ENCODE results near the gene HOXB3.

The HOXB3 gene

DNA sequence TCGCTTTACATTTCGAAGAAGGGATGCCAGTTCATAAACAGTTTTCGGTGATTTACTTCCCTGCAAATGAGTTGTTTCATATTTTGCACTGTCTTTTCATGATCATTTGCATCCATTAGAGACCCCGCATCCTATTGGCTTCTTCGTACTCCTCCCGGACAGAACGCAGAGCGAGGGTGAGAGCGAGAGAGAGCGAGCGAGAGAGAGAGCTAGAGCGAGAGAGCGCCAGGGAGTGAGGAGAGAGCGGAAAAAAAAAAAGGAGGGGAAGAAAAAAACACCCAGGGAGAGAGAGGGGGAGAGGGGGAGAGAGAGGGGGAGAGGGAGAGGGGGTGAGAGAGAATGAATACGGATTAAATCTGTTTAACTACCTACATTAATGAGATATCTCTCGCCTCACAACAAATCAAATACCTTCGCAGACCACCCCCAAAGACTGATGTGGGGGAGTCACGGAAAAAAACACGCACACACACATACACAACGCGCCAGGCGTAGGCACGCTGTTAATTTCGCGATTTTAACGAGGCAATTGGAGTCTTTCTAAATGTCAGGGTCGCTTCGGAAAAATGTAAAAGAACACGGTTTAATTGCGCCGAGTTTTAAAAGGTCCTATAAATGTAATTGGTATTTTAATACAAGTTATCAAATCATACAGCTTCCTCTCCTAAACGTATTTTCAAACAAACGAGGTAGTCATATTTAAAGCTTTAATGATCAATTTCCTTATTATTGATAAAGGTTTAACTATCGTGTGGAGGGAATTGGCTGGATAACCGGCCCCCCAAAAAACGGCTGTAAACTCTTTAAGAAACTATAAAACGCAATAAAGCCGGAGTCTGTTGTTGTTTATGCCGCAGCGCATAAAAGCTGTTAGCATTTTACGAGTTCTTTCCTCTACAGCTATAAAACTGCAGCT, 25.3 kb upstream of the HOXB3 start, which contains the start of gene HOXB8 (continued):
- TF ChIP-seq ZIC2 (tag by site-specific recombination; IDR thresholded peaks at IDR 0.05) (0 out of 2 replicates have a peak, but pooled peaks have one; percentile 15), ZNF138 (tag by site-specific recombination; IDR thresholded peaks at IDR 0.05; ENCODE audit: borderline replicate concordance) (no peak), MZF1 (tag by site-specific recombination; IDR thresholded peaks at IDR 0.05; ENCODE audit: borderline replicate concordance) (no peak), SCRT2 (tag by site-specific recombination; IDR thresholded peaks at IDR 0.05) (no peak), ZNF549 (tag by site-specific recombination; IDR thresholded peaks at IDR 0.05) (no peak), ZNF558 (tag by site-specific recombination; IDR thresholded peaks at IDR 0.05) (no peak), ZNF169 (tag by site-specific recombination; IDR thresholded peaks at IDR 0.05) (no peak), ZNF350 (tag by site-specific recombination; IDR thresholded peaks at IDR 0.05) (no peak), ZNF394 (tag by site-specific recombination; IDR thresholded peaks at IDR 0.05; ENCODE audit: borderline replicate concordance) (no peak; the same call in 1 of the 2 replicates), ZNF211 (tag by site-specific recombination; IDR thresholded peaks at IDR 0.05; ENCODE audit: low read depth) (no peak), ZNF335 (tag by site-specific recombination; conservative IDR thresholded peaks at IDR 0.05) (no peak), BCL11A (tag by site-specific recombination; IDR thresholded peaks at IDR 0.05; ENCODE audit: low read depth) (peak; percentile 58), ZNF843 (tag by site-specific recombination; IDR thresholded peaks at IDR 0.05) (peak; percentile 90), ZNF530 (tag by site-specific recombination; IDR thresholded peaks at IDR 0.05; ENCODE audit: low read depth) (no peak), ZEB2 (tag by site-specific recombination; IDR thresholded peaks at IDR 0.05) (peak; percentile 59; the same call in 1 of the 2 replicates), ZNF391 (tag by site-specific recombination; IDR thresholded peaks at IDR 0.05; ENCODE audit: borderline replicate concordance, low read depth) (no peak; the same call in 1 of the 2 replicates), ZNF837 (tag by site-specific recombination; IDR thresholded peaks at IDR 0.05) (no peak)
- TF ChIP-seq, protein P1, sequence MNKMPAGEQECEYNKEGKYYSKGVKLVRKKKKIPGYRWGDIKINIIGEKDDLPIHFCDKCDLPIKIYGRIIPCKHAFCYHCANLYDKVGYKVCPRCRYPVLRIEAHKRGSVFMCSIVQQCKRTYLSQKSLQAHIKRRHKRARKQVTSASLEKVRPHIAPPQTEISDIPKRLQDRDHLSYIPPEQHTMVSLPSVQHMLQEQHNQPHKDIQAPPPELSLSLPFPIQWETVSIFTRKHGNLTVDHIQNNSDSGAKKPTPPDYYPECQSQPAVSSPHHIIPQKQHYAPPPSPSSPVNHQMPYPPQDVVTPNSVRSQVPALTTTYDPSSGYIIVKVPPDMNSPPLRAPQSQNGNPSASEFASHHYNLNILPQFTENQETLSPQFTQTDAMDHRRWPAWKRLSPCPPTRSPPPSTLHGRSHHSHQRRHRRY (tag by site-specific recombination; IDR thresholded peaks at IDR 0.05), result no peak
- TF ChIP-seq, protein P2, sequence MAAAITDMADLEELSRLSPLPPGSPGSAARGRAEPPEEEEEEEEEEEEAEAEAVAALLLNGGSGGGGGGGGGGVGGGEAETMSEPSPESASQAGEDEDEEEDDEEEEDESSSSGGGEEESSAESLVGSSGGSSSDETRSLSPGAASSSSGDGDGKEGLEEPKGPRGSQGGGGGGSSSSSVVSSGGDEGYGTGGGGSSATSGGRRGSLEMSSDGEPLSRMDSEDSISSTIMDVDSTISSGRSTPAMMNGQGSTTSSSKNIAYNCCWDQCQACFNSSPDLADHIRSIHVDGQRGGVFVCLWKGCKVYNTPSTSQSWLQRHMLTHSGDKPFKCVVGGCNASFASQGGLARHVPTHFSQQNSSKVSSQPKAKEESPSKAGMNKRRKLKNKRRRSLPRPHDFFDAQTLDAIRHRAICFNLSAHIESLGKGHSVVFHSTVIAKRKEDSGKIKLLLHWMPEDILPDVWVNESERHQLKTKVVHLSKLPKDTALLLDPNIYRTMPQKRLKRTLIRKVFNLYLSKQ (tag by site-specific recombination; IDR thresholded peaks at IDR 0.05; ENCODE audit: borderline replicate concordance), result no peak
- TF ChIP-seq, protein P3, sequence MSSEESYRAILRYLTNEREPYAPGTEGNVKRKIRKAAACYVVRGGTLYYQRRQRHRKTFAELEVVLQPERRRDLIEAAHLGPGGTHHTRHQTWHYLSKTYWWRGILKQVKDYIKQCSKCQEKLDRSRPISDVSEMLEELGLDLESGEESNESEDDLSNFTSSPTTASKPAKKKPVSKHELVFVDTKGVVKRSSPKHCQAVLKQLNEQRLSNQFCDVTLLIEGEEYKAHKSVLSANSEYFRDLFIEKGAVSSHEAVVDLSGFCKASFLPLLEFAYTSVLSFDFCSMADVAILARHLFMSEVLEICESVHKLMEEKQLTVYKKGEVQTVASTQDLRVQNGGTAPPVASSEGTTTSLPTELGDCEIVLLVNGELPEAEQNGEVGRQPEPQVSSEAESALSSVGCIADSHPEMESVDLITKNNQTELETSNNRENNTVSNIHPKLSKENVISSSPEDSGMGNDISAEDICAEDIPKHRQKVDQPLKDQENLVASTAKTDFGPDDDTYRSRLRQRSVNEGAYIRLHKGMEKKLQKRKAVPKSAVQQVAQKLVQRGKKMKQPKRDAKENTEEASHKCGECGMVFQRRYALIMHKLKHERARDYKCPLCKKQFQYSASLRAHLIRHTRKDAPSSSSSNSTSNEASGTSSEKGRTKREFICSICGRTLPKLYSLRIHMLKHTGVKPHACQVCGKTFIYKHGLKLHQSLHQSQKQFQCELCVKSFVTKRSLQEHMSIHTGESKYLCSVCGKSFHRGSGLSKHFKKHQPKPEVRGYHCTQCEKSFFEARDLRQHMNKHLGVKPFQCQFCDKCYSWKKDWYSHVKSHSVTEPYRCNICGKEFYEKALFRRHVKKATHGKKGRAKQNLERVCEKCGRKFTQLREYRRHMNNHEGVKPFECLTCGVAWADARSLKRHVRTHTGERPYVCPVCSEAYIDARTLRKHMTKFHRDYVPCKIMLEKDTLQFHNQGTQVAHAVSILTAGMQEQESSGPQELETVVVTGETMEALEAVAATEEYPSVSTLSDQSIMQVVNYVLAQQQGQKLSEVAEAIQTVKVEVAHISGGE (tag by site-specific recombination; conservative IDR thresholded peaks at IDR 0.05; ENCODE audit: low read depth), result no peak
- TF ChIP-seq, protein P4, sequence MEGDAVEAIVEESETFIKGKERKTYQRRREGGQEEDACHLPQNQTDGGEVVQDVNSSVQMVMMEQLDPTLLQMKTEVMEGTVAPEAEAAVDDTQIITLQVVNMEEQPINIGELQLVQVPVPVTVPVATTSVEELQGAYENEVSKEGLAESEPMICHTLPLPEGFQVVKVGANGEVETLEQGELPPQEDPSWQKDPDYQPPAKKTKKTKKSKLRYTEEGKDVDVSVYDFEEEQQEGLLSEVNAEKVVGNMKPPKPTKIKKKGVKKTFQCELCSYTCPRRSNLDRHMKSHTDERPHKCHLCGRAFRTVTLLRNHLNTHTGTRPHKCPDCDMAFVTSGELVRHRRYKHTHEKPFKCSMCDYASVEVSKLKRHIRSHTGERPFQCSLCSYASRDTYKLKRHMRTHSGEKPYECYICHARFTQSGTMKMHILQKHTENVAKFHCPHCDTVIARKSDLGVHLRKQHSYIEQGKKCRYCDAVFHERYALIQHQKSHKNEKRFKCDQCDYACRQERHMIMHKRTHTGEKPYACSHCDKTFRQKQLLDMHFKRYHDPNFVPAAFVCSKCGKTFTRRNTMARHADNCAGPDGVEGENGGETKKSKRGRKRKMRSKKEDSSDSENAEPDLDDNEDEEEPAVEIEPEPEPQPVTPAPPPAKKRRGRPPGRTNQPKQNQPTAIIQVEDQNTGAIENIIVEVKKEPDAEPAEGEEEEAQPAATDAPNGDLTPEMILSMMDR (tag by site-specific recombination; IDR thresholded peaks at IDR 0.05), result no peak
- TF ChIP-seq, protein P5, sequence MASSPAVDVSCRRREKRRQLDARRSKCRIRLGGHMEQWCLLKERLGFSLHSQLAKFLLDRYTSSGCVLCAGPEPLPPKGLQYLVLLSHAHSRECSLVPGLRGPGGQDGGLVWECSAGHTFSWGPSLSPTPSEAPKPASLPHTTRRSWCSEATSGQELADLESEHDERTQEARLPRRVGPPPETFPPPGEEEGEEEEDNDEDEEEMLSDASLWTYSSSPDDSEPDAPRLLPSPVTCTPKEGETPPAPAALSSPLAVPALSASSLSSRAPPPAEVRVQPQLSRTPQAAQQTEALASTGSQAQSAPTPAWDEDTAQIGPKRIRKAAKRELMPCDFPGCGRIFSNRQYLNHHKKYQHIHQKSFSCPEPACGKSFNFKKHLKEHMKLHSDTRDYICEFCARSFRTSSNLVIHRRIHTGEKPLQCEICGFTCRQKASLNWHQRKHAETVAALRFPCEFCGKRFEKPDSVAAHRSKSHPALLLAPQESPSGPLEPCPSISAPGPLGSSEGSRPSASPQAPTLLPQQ (tag by site-specific recombination; IDR thresholded peaks at IDR 0.05), result no peak
- TF ChIP-seq, protein P6, sequence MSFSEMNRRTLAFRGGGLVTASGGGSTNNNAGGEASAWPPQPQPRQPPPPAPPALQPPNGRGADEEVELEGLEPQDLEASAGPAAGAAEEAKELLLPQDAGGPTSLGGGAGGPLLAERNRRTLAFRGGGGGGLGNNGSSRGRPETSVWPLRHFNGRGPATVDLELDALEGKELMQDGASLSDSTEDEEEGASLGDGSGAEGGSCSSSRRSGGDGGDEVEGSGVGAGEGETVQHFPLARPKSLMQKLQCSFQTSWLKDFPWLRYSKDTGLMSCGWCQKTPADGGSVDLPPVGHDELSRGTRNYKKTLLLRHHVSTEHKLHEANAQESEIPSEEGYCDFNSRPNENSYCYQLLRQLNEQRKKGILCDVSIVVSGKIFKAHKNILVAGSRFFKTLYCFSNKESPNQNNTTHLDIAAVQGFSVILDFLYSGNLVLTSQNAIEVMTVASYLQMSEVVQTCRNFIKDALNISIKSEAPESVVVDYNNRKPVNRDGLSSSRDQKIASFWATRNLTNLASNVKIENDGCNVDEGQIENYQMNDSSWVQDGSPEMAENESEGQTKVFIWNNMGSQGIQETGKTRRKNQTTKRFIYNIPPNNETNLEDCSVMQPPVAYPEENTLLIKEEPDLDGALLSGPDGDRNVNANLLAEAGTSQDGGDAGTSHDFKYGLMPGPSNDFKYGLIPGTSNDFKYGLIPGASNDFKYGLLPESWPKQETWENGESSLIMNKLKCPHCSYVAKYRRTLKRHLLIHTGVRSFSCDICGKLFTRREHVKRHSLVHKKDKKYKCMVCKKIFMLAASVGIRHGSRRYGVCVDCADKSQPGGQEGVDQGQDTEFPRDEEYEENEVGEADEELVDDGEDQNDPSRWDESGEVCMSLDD (tag by site-specific recombination; IDR thresholded peaks at IDR 0.05), result peak; percentile 64; the same call in 1 of the 2 replicates
- TF ChIP-seq, protein P7, sequence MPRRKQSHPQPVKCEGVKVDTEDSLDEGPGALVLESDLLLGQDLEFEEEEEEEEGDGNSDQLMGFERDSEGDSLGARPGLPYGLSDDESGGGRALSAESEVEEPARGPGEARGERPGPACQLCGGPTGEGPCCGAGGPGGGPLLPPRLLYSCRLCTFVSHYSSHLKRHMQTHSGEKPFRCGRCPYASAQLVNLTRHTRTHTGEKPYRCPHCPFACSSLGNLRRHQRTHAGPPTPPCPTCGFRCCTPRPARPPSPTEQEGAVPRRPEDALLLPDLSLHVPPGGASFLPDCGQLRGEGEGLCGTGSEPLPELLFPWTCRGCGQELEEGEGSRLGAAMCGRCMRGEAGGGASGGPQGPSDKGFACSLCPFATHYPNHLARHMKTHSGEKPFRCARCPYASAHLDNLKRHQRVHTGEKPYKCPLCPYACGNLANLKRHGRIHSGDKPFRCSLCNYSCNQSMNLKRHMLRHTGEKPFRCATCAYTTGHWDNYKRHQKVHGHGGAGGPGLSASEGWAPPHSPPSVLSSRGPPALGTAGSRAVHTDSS (tag by site-specific recombination; IDR thresholded peaks at IDR 0.05), result no peak

Measured in HEK293 (cell line).